GM12864 (cell line): ENCODE measurements around the gene SVEP1.

Experiments
- DNase-seq: peaks from one replicate; pipeline ENCODE4 v3.0.0-alpha.2; 2011; ENCODE audit warnings: low read depth
- H3K4me3 ChIP-seq: 2 replicates; pipeline ENCODE4 v1.5.1; 2011; ENCODE audit warnings: mild to moderate bottlenecking, low read depth, low read length, control low read depth
- TF ChIP-seq, protein P1 (sequence below): IDR thresholded peaks from 2 replicates; pipeline ENCODE4 v1.5.1; 2011; ENCODE audit warnings: low read depth, mild to moderate bottlenecking, moderate library complexity, low read length, control low read depth, inconsistent platforms; ENCODE audit errors: missing control alignments

Gene SVEP1

DNA sequence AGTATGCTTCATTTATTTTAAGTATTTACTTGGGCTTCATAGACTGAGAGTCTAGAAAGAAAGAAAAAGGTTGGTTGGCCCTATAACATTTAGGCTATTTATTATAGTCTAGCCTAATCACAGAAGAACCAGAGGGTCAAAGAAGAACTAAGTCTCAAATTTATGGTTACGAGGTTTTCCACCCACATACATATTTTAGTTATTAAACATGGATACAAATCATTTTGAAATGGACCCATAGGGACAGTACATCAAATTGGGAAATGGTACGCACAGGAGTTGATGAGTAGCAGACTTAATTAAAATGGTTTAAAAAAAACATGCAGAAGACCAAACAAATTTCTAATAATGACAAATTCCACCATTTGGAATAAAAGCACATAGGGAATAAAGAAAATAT is 17.7 kb downstream of the SVEP1 start:
- TF ChIP-seq, protein P1, sequence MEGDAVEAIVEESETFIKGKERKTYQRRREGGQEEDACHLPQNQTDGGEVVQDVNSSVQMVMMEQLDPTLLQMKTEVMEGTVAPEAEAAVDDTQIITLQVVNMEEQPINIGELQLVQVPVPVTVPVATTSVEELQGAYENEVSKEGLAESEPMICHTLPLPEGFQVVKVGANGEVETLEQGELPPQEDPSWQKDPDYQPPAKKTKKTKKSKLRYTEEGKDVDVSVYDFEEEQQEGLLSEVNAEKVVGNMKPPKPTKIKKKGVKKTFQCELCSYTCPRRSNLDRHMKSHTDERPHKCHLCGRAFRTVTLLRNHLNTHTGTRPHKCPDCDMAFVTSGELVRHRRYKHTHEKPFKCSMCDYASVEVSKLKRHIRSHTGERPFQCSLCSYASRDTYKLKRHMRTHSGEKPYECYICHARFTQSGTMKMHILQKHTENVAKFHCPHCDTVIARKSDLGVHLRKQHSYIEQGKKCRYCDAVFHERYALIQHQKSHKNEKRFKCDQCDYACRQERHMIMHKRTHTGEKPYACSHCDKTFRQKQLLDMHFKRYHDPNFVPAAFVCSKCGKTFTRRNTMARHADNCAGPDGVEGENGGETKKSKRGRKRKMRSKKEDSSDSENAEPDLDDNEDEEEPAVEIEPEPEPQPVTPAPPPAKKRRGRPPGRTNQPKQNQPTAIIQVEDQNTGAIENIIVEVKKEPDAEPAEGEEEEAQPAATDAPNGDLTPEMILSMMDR = no peak
- no peak for DNase-seq
- no peak overlapping the region for H3K4me3 ChIP-seq

DNA sequence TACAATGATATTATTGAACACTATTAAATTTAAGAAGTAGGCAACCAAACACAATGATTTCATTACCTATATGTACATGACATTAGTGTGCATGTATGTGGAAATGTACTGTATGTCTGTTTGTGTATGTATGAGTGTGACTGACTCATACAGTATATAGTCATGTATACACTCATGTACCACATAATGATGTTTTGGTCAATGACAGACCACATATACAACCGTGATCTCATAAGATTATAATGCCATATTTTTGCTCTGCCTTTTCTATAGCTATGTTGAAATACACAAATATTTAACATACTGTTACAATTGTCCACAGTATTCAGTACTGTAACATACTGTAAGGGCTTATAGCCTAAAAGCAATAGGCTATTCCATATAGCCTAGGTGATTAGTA is 19.7 kb downstream of the SVEP1 start:
- no peak overlapping the region for H3K4me3 ChIP-seq
- DNase-seq = no peak
- TF ChIP-seq, protein P1 = no peak

DNA sequence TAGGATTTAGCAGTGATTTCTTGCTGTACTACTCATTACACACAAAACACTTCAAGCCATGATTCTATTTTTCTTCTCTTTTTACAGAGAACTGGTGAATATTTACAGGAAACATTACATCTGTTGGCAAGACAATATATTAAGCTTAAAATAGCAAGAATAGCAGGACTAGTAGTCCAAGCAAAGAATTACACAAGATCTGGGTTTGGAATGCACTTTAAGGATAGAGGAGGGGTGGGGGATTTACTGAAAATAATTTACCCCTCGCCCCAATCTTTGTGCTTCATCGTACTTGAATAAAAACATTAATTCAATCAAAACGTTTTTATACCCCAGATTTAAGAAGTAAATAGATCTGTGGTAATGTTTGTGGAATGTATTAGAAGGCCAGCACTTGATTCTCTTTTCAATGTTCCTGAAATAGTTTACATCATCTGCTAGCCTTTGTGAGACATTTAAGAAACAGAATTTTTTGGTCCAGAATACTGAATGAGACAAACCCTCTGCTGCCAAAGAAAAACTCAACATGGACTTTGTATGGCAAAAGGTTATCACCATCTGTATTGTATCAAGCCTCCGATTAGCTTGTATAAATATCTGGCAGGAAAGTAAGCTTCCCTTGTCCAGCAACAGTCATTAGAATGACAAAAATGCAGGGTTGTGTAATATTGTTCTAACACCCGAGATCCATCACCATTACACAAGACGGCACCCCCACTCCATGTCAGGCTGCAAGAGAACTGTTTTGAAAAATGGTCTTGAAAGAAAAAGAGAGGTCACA is 23.8 kb downstream of the SVEP1 start:
- no peak for DNase-seq
- TF ChIP-seq, protein P1 = no peak
- no peak overlapping the region for H3K4me3 ChIP-seq

DNA sequence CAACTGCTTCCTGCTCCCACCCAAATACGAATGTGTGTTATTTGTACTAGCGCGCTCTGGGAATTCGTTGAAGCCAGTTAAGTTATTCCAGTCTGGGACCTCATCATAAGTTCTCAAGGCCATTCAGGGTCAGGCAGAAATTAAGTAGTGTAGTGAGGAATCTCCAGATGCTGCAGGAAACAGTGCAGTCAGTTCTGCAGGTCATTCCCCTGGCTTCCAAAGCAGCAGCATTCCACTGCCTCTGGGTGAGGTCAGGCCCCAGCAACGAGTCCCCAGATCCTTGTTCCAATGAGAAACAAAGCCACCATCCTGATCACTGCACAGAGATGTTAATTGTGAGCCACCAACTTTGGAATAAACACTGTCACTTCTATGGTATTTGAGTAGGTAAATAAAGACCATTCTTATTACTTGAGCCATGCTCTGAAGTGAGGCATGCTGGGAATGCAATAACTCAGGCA is 33.1 kb downstream of the SVEP1 start:
- no peak overlapping the region for H3K4me3 ChIP-seq
- no peak for DNase-seq
- TF ChIP-seq, protein P1 = no peak

DNA sequence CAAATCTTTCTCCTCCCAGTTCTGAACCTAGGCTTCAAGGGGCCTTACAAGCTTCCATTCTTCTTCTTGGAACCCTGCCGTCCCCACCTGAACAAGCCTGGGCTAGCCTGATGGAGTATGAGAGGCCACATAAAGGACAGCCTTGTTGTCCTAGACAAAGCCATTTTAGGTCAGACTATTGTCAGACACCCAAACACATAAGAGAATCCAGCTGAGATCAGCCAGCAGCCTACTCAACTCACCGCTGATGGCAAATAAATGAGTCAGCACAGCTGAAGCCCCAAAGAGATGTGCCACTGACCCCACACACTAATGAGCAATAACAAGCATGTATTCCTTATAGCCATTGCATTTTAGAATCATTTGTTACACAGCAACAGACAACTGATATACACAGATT is 33.8 kb downstream of the SVEP1 start:
- TF ChIP-seq, protein P1 = no peak
- no peak overlapping the region for H3K4me3 ChIP-seq
- DNase-seq = no peak

DNA sequence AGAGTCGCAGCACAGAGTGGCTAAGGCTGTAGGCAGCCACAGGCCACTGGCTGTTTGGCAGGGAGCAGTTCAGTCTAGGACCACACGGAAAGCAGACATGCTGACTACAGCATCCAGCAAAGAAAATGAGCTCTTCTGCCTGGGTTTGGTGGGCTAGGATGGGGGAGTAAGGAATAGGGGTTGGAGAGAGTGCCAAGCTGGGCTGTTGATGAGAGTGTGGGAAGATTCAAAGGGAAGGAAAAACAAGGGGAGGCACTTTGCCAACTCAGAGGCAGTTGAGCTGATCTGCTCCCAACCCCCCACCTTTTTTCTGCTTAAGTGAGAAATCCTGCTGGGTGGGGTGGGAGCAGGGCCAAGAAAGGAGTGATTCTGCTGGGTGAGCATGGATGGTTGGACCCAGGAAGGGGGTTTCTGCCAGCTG is 35.9 kb downstream of the SVEP1 start:
- H3K4me3 ChIP-seq = no peak overlapping the region
- TF ChIP-seq, protein P1 = no peak
- DNase-seq = no peak

DNA sequence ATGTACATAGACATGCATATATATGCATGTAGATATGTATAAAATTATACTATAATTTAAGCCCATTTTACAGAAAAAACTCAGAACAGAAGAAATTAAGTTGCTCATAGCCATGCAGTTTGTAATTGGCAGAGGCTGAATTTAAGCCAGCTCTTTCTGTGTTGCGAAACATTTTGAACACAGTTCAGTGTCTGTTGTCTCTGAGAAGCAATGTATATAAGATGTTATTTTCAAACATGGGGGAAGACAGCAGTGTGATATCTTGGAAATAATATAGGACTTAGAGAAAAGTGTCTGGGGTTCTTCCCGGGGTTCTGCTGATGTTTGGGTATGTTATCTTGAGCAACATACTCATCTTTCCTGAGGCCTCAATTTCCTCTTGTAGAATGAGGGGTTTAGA is 37.6 kb downstream of the SVEP1 start:
- H3K4me3 ChIP-seq = no peak overlapping the region
- TF ChIP-seq, protein P1 = no peak
- DNase-seq = no peak
